Liver (tissue), 9 donors: ENCODE data around the gene BARX2. TPM values are rescaled to one million over a fixed set of nuclear protein-coding genes. Genes with fewer than 3 reads are reported as not detected.

Experiments
- DNase-seq: peaks from one replicate; pipeline ENCODE4 v3.0.0-alpha.2; 2017; ENCODE audit warnings: low spot score
- H3K27ac ChIP-seq, 2 donors: one replicate each; pipeline ENCODE4 v1.7.0; 2013; ENCODE audit warnings: inconsistent platforms in 2 of 2, low read length in 2 of 2, control low read depth in 1 of 2, low read depth in 1 of 2, mild to moderate bottlenecking in 1 of 2
- H3K27me3 ChIP-seq, 4 donors: one replicate each; pipeline versions ENCODE4 v1.6.1 to v1.7.0; 2013; ENCODE audit warnings: low read length in 3 of 4, inconsistent platforms in 1 of 4, mild to moderate bottlenecking in 1 of 4, moderate library complexity in 1 of 4; ENCODE audit not compliant: control insufficient read depth in 4 of 4, insufficient read depth in 4 of 4
- H3K36me3 ChIP-seq, 4 donors: one replicate each; pipeline versions ENCODE4 v1.6.1 to v1.7.0; 2013; ENCODE audit warnings: low read length in 3 of 4, mild to moderate bottlenecking in 3 of 4, low read depth in 1 of 4, moderate library complexity in 1 of 4; ENCODE audit not compliant: control insufficient read depth in 4 of 4, insufficient read depth in 3 of 4
- H3K4me1 ChIP-seq, 4 donors: one replicate each; pipeline versions ENCODE4 v1.6.1 to v1.7.0; 2013; ENCODE audit warnings: low read length in 3 of 4, mild to moderate bottlenecking in 3 of 4, moderate library complexity in 1 of 4; ENCODE audit not compliant: control insufficient read depth in 4 of 4, insufficient read depth in 4 of 4
- H3K4me3 ChIP-seq, 3 donors: one replicate each; pipeline versions ENCODE4 v1.6.1 to v1.7.0; 2013; ENCODE audit warnings: low read length in 3 of 3, control low read depth in 1 of 3, low read depth in 1 of 3, mild to moderate bottlenecking in 1 of 3
- H3K9ac ChIP-seq, 2 donors: one replicate each; pipeline ENCODE4 v1.7.0; 2013; ENCODE audit warnings: low read length in 2 of 2, mild to moderate bottlenecking in 2 of 2, moderate library complexity in 2 of 2, control low read depth in 1 of 2, low read depth in 1 of 2
- H3K9me3 ChIP-seq, 4 donors: one replicate each; pipeline versions ENCODE4 v1.6.1 to v1.7.0; 2013; ENCODE audit warnings: low read length in 3 of 4; ENCODE audit not compliant: control insufficient read depth in 4 of 4
- EGR1 ChIP-seq, 2 donors: IDR thresholded peaks; 2 replicates each; pipeline ENCODE4 v1.6.1; 2016 to 2018; ENCODE audit warnings: antibody characterized with exemption in 2 of 2, low read depth in 2 of 2
- FOXA1 ChIP-seq: IDR thresholded peaks from 2 replicates; pipeline ENCODE4 v1.6.1; 2016; ENCODE audit warnings: antibody characterized with exemption
- FOXA2 ChIP-seq: IDR thresholded peaks from 2 replicates; pipeline ENCODE4 v1.6.1; 2016; ENCODE audit warnings: antibody characterized with exemption
- GABPA ChIP-seq, 2 donors: IDR thresholded peaks in 1 of 2; conservative IDR thresholded peaks in 1 of 2; 2 replicates each; pipeline ENCODE4 v1.6.1; 2016; ENCODE audit warnings: antibody characterized with exemption in 2 of 2, mild to moderate bottlenecking in 1 of 2, moderate library complexity in 1 of 2
- HNF4A ChIP-seq, 2 donors: conservative IDR thresholded peaks; 2 replicates each; pipeline ENCODE4 v1.6.1; 2016; ENCODE audit warnings: antibody characterized with exemption in 2 of 2, mild to moderate bottlenecking in 2 of 2
- HNF4G ChIP-seq: IDR thresholded peaks from 2 replicates; pipeline ENCODE4 v1.6.1; 2016; ENCODE audit warnings: antibody characterized with exemption
- JUND ChIP-seq, 2 donors: IDR thresholded peaks; 2 replicates each; pipeline ENCODE4 v1.6.1; 2016; ENCODE audit warnings: antibody characterized with exemption in 2 of 2
- NR2F2 ChIP-seq: IDR thresholded peaks from 2 replicates; pipeline ENCODE4 v1.6.1; 2016; ENCODE audit warnings: antibody characterized with exemption
- RAD21 ChIP-seq, 2 donors: IDR thresholded peaks; 2 replicates each; pipeline ENCODE4 v1.6.1; 2016; ENCODE audit warnings: antibody characterized with exemption in 2 of 2, mild to moderate bottlenecking in 2 of 2
- RXRA ChIP-seq, 2 donors: IDR thresholded peaks; 2 replicates each; pipeline ENCODE4 v1.6.1; 2017 to 2018; ENCODE audit warnings: antibody characterized with exemption in 2 of 2, mild to moderate bottlenecking in 1 of 2
- SP1 ChIP-seq: IDR thresholded peaks from 2 replicates; pipeline ENCODE4 v1.6.1; 2018; ENCODE audit warnings: antibody characterized with exemption, mild to moderate bottlenecking
- TAF1 ChIP-seq: conservative IDR thresholded peaks from 2 replicates; pipeline ENCODE4 v1.6.1; 2016; ENCODE audit warnings: antibody characterized with exemption, mild to moderate bottlenecking
- YY1 ChIP-seq: IDR thresholded peaks from 2 replicates; pipeline ENCODE4 v1.6.1; 2016; ENCODE audit warnings: antibody characterized with exemption, mild to moderate bottlenecking
- WGBS: extraction: QIAGEN DNeasy Blood & Tissue Kit; methylation state at CpG from one replicate; pipeline ENCODE4 v1.1.7; 2013; 5-methylcytosine and 5-hydroxymethylcytosine counted together
- polyA plus RNA-seq, 2 donors: library from polyadenylated mRNA; stranded (reverse) in 1 of 2; unstranded in 1 of 2; fragments of 200-250 nt in 1 of 2; fragments of >200 nt in 1 of 2; fragmentation: Nextera tagmentation in 1 of 2; extraction: Ambion mirVana in 1 of 2; gene quantifications; one replicate each; pipeline versions ENCODE4 v1.2.1 to v1.2.3, GENCODE V29; 2013 to 2015
- total RNA-seq, 2 donors: library from RNA; depleted of rRNA; stranded (reverse); fragments of >200 nt; gene quantifications; one replicate each; pipeline ENCODE4 v1.2.3, GENCODE V29; 2014
- TF ChIP-seq, protein P1 (sequence below): IDR thresholded peaks from 2 replicates; pipeline ENCODE4 v1.6.1; 2016; ENCODE audit warnings: antibody characterized with exemption
- TF ChIP-seq, protein P2 (sequence below): IDR thresholded peaks from 2 replicates; pipeline ENCODE4 v1.6.1; 2016; ENCODE audit warnings: antibody characterized with exemption
- TF ChIP-seq, protein P3 (sequence below): fragments of 150-350 bp; IDR thresholded peaks from 2 replicates; pipeline ENCODE4 v1.5.1; 2017; ENCODE audit warnings: improper control_type of control experiment, low read depth, low read length; ENCODE audit not compliant: missing input control
- TF ChIP-seq, protein P4 (sequence below): IDR thresholded peaks from 2 replicates; pipeline ENCODE4 v1.6.1; 2016; ENCODE audit warnings: antibody characterized with exemption, mild to moderate bottlenecking
- TF ChIP-seq, protein P5 (sequence below): IDR thresholded peaks from 2 replicates; pipeline ENCODE4 v1.6.1; 2016; ENCODE audit warnings: antibody characterized with exemption
- donor health status: healthy.
- donor health status: healthy.
- donor health status: healthy.
- donor health status: healthy.
- donor health status: healthy.

BARX2 gene
- total and polyA plus RNA-seq, 4 donors, result not detected

DNA sequence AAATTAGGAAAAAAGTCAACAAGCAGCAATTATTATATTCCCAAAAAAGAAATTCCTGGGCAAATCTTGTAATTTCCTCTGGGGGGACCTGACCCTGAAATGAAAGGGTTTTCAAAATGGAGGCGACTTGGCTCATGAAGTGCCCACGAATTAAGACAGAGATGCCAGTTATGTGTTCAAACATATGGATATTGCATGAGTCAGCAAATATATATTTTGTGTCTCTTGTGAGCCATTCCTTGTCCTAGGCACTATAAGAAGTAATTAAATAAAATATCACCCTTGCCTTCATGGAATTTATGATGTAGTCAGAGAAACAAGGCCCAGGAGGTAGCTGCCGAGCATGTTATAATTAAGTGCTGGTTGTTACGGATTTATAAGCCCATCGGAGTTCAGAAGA lies 68.6 kb downstream of the BARX2 start:
- DNase-seq, result no peak
- H3K9me3 ChIP-seq, result peaks cover 0 to 5% (median 1%) of the 10 kb centered on the region in 4 donors
- TF ChIP-seq, protein P1, sequence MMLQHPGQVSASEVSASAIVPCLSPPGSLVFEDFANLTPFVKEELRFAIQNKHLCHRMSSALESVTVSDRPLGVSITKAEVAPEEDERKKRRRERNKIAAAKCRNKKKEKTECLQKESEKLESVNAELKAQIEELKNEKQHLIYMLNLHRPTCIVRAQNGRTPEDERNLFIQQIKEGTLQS, result no peak
- TF ChIP-seq TAF1 (no peak), NR2F2 (no peak), SP1 (no peak), RXRA (IDR thresholded peaks at IDR 0.05) (no peak), GABPA (IDR thresholded peaks at IDR 0.05 in 1 of 2, conservative IDR thresholded peaks at IDR 0.05 in 1 of 2) (no peak), JUND (IDR thresholded peaks at IDR 0.05) (no peak), YY1 (no peak), HNF4A (conservative IDR thresholded peaks at IDR 0.05) (no peak), HNF4G (no peak), EGR1 (IDR thresholded peaks at IDR 0.05; ENCODE audit: low read depth in 2 of 2) (no peak), RAD21 (IDR thresholded peaks at IDR 0.05) (no peak), FOXA1 (no peak), FOXA2 (no peak)
- TF ChIP-seq, protein P2, sequence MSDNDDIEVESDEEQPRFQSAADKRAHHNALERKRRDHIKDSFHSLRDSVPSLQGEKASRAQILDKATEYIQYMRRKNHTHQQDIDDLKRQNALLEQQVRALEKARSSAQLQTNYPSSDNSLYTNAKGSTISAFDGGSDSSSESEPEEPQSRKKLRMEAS, result no peak
- TF ChIP-seq, protein P3, sequence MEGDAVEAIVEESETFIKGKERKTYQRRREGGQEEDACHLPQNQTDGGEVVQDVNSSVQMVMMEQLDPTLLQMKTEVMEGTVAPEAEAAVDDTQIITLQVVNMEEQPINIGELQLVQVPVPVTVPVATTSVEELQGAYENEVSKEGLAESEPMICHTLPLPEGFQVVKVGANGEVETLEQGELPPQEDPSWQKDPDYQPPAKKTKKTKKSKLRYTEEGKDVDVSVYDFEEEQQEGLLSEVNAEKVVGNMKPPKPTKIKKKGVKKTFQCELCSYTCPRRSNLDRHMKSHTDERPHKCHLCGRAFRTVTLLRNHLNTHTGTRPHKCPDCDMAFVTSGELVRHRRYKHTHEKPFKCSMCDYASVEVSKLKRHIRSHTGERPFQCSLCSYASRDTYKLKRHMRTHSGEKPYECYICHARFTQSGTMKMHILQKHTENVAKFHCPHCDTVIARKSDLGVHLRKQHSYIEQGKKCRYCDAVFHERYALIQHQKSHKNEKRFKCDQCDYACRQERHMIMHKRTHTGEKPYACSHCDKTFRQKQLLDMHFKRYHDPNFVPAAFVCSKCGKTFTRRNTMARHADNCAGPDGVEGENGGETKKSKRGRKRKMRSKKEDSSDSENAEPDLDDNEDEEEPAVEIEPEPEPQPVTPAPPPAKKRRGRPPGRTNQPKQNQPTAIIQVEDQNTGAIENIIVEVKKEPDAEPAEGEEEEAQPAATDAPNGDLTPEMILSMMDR, result no peak
- TF ChIP-seq, protein P4, sequence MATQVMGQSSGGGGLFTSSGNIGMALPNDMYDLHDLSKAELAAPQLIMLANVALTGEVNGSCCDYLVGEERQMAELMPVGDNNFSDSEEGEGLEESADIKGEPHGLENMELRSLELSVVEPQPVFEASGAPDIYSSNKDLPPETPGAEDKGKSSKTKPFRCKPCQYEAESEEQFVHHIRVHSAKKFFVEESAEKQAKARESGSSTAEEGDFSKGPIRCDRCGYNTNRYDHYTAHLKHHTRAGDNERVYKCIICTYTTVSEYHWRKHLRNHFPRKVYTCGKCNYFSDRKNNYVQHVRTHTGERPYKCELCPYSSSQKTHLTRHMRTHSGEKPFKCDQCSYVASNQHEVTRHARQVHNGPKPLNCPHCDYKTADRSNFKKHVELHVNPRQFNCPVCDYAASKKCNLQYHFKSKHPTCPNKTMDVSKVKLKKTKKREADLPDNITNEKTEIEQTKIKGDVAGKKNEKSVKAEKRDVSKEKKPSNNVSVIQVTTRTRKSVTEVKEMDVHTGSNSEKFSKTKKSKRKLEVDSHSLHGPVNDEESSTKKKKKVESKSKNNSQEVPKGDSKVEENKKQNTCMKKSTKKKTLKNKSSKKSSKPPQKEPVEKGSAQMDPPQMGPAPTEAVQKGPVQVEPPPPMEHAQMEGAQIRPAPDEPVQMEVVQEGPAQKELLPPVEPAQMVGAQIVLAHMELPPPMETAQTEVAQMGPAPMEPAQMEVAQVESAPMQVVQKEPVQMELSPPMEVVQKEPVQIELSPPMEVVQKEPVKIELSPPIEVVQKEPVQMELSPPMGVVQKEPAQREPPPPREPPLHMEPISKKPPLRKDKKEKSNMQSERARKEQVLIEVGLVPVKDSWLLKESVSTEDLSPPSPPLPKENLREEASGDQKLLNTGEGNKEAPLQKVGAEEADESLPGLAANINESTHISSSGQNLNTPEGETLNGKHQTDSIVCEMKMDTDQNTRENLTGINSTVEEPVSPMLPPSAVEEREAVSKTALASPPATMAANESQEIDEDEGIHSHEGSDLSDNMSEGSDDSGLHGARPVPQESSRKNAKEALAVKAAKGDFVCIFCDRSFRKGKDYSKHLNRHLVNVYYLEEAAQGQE, result no peak
- TF ChIP-seq, protein P5, sequence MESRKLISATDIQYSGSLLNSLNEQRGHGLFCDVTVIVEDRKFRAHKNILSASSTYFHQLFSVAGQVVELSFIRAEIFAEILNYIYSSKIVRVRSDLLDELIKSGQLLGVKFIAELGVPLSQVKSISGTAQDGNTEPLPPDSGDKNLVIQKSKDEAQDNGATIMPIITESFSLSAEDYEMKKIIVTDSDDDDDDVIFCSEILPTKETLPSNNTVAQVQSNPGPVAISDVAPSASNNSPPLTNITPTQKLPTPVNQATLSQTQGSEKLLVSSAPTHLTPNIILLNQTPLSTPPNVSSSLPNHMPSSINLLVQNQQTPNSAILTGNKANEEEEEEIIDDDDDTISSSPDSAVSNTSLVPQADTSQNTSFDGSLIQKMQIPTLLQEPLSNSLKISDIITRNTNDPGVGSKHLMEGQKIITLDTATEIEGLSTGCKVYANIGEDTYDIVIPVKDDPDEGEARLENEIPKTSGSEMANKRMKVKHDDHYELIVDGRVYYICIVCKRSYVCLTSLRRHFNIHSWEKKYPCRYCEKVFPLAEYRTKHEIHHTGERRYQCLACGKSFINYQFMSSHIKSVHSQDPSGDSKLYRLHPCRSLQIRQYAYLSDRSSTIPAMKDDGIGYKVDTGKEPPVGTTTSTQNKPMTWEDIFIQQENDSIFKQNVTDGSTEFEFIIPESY, result no peak
- no peak overlapping the region for H3K27ac ChIP-seq
- 82% methylated on average over 5 of the region's 5 CpGs for WGBS
- no peaks in the 10 kb centered on the region for H3K4me1 ChIP-seq
- H3K4me3 ChIP-seq, result no peak overlapping the region
- no peaks in the 10 kb centered on the region for H3K36me3 ChIP-seq
- H3K27me3 ChIP-seq, result no peaks in the 10 kb centered on the region
- H3K9ac ChIP-seq, result no peak overlapping the region
